ENCODE measurements around the gene CACNA2D3.

The CACNA2D3 gene

DNA sequence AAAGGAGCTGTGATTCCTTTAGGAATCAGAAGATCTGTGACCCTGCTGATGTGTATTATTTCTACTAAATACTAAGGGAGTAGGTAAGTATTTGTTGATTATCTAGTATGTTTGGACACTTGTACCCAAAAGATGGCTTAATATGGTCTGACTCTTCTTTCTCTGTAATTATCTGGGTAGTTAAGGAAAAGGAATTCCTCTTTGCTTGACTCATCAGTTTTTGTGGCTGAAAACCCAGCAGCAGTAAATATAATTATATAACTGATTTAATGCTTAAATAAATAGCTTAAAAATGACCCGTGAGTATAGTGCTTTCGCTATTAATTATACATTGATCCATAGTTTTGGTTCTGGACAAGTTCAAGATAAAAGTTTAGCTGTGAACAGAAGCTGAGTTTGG, 649.7 kb downstream of the CACNA2D3 start:
- no peak for DNase-seq

DNA sequence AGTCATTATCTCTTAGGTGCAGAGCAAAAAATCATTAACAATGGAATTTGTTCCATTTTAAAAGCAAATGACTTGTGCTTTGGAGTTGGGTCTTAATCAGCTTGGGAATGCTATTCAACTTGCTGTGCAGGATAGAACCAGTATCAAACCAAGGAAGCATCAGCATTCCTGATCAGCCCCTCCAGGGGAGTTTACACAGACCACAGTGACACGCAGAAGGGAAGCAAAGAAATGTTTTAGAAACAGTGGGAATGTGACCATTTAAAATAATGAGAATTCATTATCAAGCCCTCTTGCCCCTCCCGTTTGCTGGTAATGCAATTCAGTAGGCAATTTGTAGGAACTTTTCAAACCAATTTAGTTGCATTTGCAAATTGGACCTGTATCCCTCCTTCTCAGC, 650.4 kb downstream of the CACNA2D3 start:
- no peak for DNase-seq

DNA sequence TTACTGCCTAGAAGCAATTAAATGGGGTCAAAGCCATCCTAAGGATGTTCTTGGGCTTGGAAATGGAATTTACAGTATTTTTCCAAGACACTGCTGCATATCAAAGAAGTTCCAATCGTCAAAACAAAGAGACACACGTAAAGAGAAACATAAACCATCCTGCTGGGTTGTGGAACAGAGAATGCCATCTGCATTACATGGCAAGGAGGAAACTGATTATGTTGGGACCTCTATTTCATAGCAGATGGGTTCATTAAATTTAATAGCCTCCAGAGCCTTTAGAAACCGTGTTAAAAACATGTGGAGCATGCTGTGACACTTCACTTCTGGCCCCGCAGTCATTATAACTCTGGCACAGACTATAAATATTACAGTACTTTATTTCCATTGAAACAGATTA, 650.9 kb downstream of the CACNA2D3 start:
- DNase-seq = no peak

DNA sequence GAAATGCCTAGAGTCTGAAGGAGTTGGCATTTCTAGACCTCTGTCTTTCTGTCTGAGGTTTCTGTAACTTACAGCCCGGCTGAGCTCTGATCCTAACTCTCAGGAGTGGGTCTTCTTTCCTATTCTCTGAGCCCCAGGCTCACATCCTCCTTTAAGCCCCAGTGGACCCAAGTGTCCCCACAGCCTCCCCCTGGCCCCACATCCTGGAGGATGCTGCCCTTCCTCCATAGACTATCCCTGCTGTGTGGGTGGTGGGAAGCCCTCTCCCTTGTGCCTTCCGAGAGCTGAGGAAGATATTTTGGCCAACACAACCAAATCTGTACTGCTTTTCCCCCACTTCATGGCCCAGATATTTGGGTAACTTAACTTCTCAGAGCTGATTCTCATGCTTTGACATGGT, 654.2 kb downstream of the CACNA2D3 start:
- no peak for DNase-seq

DNA sequence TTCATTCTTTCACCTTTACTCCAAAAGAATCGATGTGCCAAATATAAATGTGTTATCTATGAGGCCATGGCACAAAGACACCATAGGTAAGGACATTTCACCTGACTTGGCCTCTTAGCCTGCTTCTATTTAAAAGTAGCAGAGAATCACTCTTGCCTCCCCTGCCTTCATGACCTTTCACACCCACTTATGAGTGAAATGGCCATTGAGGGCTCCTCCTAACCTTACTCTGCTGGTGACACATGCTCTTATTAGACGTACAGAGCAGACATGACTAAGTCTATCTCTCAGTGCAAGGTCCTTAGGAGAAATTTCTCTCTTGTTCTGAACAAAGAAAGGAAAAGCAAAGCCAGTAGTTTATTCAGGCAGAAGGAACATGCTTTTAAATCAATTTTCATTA, 654.8 kb downstream of the CACNA2D3 start:
- no peak for DNase-seq

GRCh38 chr3:54780336-54780735, 658.0 kb downstream of the CACNA2D3 start:
- DNase-seq = no peak

GRCh38 chr3:54781728-54782127, 659.4 kb downstream of the CACNA2D3 start:
- no peak for DNase-seq

DNA sequence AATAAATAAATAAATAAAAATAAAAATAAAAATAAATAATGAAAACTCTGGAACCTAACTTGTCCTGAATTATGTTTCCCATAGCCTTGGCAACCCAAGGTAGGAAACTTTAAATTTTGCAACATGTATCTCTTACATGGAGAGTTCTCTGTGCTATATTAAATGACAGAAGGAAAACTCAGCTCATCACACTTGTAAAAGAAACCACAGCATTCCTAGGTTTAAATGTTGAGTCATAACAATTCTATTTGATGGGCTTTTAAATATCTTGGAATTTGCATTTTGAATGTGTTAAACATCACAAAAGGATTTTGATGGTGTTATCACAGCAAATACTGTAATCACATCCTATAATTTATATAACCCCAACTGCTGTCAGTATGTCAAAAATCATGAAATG, 661.3 kb downstream of the CACNA2D3 start:
- no peak for DNase-seq

- no peak for DNase-seq
These were observed 661.7 kb downstream of the CACNA2D3 start for GRCh38 chr3:54784021-54784420.

DNA sequence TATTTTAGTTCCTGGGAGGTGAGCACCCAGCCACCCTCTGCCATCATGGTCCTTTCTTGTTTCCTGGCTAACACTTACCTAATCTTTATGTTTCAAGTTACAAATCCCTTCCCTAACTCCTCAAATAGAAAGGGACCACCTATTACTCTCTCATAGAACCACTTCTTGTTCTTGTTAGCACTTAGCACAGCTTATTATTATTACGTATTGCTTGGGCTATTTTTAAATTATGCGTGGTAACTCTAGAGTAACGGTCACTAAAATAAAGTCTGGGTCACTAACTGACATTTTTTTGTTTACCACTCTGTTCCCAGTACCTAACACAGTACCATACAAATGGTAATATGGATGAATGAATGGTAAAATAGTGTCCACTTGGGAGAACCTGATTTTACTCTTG, 663.6 kb downstream of the CACNA2D3 start:
- DNase-seq = no peak

GRCh38 chr3:54790051-54790450, 667.7 kb downstream of the CACNA2D3 start:
- DNase-seq = no peak

GRCh38 chr3:54791501-54792156, 669.3 kb downstream of the CACNA2D3 start:
- DNase-seq = no peak

DNA sequence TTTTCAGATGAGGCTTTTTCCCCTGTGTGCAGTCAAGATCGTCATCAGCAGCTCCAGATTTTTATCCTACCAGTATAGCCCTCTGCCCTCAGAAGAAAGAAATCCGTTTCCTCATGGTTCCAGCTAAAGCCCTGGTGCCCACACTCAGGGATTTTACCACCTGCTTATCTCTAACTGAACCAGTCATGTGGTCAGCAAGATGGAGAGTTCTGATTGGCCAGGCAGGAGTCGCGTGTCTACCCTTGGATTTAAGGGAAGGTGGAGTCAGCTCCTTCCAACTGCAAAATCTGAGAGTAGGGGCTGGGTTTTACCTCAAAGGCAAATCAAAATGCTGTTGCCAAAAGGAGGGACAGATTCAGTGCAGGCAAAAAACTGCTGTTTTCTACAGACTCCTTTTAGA, 670.2 kb downstream of the CACNA2D3 start:
- no peak for DNase-seq

DNA sequence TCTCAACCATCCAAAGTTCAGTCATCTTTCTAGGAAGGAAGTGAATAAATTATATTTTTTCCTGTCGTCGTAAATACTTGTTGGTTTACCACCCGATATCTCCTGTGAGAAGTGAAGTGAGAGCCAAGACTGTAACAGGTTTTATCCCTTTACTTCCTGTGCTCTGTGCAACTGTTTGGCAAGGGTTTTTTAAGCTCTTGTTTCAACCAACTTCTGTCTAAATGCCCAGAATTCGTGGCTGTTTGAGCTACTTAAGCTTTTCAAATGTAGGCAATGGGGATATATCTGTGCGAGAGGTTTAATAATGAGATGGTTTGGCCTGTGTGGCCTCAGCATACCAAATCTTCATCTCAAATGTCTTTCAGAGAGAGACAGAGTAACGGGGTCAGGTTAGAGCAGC, 670.8 kb downstream of the CACNA2D3 start:
- no peak for DNase-seq

- DNase-seq = no peak
These were observed 674.8 kb downstream of the CACNA2D3 start for GRCh38 chr3:54797111-54797510.

GRCh38 chr3:54800478-54800877, 678.1 kb downstream of the CACNA2D3 start:
- DNase-seq = no peak

- DNase-seq = no peak
These were observed 679.6 kb downstream of the CACNA2D3 start for GRCh38 chr3:54801977-54802376.

DNA sequence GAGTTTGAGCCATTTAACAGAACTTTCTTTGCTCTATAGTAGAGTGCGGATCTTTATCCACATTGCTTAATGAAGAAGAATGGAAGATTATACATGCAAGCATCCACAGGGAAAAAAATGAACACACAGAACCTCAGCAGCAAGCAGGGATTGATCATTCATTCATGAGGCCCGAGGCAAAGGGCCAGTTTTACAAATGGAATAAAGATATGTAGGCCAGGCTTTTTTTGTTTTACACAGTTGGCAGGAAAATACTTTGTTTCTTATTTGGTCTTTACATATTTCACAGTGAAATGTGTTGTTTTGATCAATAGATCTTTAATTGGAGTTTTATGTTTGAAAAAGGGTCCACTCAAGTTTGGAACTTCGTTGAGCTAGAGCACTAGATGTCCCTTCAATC, 688.0 kb downstream of the CACNA2D3 start:
- DNase-seq = no peak

- DNase-seq = no peak
These were observed 691.9 kb downstream of the CACNA2D3 start for GRCh38 chr3:54814224-54814623.

DNA sequence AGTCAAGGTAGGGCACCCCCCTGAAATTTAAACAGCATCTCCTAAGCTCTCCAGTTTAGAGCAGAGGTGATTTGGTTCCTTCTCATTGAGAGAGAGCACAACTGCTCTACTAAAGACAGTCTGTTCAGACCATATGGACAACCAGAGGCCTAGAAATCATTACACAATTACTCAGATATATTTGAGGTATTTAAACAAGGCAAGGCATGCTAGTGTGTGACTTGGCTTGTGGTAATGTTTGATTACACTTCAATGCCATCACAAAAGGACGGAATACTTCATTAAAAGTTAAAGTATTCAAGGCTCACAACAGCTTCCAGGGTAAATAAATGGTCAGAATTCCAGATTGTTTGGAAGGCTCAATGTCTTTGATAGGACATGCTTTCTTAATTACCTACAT, 695.3 kb downstream of the CACNA2D3 start:
- DNase-seq = no peak

- no peak for DNase-seq
These were observed 696.1 kb downstream of the CACNA2D3 start for GRCh38 chr3:54818486-54818885.

GRCh38 chr3:54818942-54819341, 696.6 kb downstream of the CACNA2D3 start:
- DNase-seq = no peak

- DNase-seq = no peak
These were observed 697.6 kb downstream of the CACNA2D3 start for GRCh38 chr3:54819946-54820345.

- no peak for DNase-seq
These were observed 699.9 kb downstream of the CACNA2D3 start for GRCh38 chr3:54822206-54822605.

DNA sequence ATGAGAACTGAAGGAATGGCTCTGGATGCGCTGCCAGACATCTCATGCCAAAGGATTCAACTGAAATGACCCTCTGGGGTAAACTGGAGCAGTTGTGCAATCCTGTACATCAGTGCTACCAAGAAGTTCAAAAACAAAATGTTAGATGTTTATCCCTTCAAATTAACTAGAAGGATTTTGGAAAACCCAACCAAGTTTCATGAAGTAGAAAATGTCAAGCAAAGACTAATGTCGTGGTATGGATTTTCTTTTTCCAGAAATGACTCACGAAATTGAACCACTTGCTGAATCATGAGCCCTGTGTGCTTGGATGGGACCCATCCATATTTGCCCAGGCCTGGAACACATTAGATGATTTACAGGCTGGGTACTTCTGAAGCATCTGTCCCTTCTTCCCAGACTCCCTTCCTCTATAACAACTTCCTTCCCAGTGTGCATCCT, 703.9 kb downstream of the CACNA2D3 start:
- no peak for DNase-seq

Measured in NCI-H2081 treated with DMSO at 0.1 percent for 48 hours (cell line).